Adrenal gland (tissue), 12 donors: ENCODE results near the gene ERLIN1. TPM values are rescaled to one million over a fixed set of nuclear protein-coding genes. Genes with fewer than 3 reads are reported as not detected.

Experiments
- DNase-seq, 7 donors: peaks; one replicate each; pipeline ENCODE4 v3.0.0-alpha.2; 2019 to 2020
- H3K27ac ChIP-seq, 5 donors: fragments of 200-600 bp; sonication (generic) in 4 of 5; 1 replicate in 3 of 5; 2 replicates in 2 of 5; pipeline versions ENCODE4 v1.5.1 to v1.8.0; 2016 to 2020; ENCODE audit warnings: mild to moderate bottlenecking in 1 of 5
- H3K27me3 ChIP-seq: fragments of 200-600 bp; 2 replicates; pipeline ENCODE4 v1.8.0; 2021
- H3K36me3 ChIP-seq, 2 donors: fragments of 200-600 bp; replicated peaks in 1 of 2; 1 replicate in 1 of 2; 2 replicates in 1 of 2; pipeline versions ENCODE4 v1.5.1 to v1.8.0; 2018 to 2022
- H3K4me1 ChIP-seq, 2 donors: fragments of 200-600 bp; replicated peaks in 1 of 2; 1 replicate in 1 of 2; 2 replicates in 1 of 2; pipeline versions ENCODE4 v1.5.1 to v1.8.0; 2018 to 2021
- H3K4me3 ChIP-seq, 4 donors: fragments of 200-600 bp; sonication (generic) in 3 of 4; one replicate each; pipeline ENCODE4 v1.5.1; 2016 to 2018
- H3K9me3 ChIP-seq, 3 donors: fragments of 200-600 bp; sonication (generic) in 1 of 3; replicated peaks in 1 of 3; 1 replicate in 2 of 3; 2 replicates in 1 of 3; pipeline versions ENCODE4 v1.5.1 to v1.8.0; 2016 to 2021
- POLR2A ChIP-seq, 2 donors: fragments of 450-650 bp; IDR thresholded peaks; one replicate each; pipeline ENCODE4 v1.6.1; 2017; ENCODE audit warnings: antibody characterized with exemption in 2 of 2, mild to moderate bottlenecking in 2 of 2, moderate library complexity in 1 of 2
- WGBS, 4 donors: extraction: QIAGEN DNeasy Blood & Tissue Kit in 2 of 4; methylation state at CpG; one replicate each; pipeline versions ENCODE4 v1.1.5 to v1.1.7; 2013 to 2017; 5-methylcytosine and 5-hydroxymethylcytosine counted together
- intact Hi-C, 2 donors: fragments of 100-400 bp; cut with DNase I; formaldehyde crosslinking; loops; one replicate each; pipeline versions ENCODE4 v1.14.1 to v1.15.0; 2022 to 2023
- polyA plus RNA-seq, 3 donors: library from polyadenylated mRNA; stranded (reverse); fragments of 200-250 nt in 2 of 3; fragments of 350-450 nt in 1 of 3; fragmentation: Illumina TruSeq in 1 of 3; extraction: RNeasy Lipid Tissue Mini Kit (QIAGEN cat#74804) in 1 of 3; gene quantifications; one replicate each; pipeline ENCODE4 v1.2.3, GENCODE V29; 2013 to 2014
- total RNA-seq, 9 donors: library from RNA; depleted of rRNA in 4 of 9; stranded (reverse); fragments of >200 nt in 4 of 9; fragments of 120-200 nt in 1 of 9; fragmentation: NEBNext Ultra II Directional in 1 of 9; extraction: Animal tissue kit (Norgen Biotek cat#: 25700) in 1 of 9; gene quantifications; one replicate each; pipeline versions ENCODE4 v1.1.0 to v1.2.4, GENCODE V29; 2013 to 2023
- TF ChIP-seq, protein P1 (sequence below), 6 experiments: fragments of 450-650 bp in 4 of 6; fragments of 200-600 bp in 2 of 6; sonication (generic) in 1 of 6; IDR thresholded peaks; 1 replicate in 5 of 6; 2 replicates in 1 of 6; pipeline versions ENCODE4 v1.5.1 to v1.8.0; 2016 to 2021; ENCODE audit warnings: antibody characterized with exemption in 6 of 6, mild to moderate bottlenecking in 2 of 6, moderate library complexity in 1 of 6
- donor health status: healthy with polysubstance abuse.
- donor health status: Bipolar disorder and iron deficiency.
- donor health status: DM: yes; HTN: yes; CAD: no.
- donor health status: DM: no; HTN: no; CAD: no.
- donor health status: DM: no; HTN: no; CAD: no.
- donor health status: DM: yes; HTN: yes; CAD: no.

Gene ERLIN1
- total and polyA plus RNA-seq, 12 donors, result 3.6 to 32.8 (median 19.2) TPM

DNA sequence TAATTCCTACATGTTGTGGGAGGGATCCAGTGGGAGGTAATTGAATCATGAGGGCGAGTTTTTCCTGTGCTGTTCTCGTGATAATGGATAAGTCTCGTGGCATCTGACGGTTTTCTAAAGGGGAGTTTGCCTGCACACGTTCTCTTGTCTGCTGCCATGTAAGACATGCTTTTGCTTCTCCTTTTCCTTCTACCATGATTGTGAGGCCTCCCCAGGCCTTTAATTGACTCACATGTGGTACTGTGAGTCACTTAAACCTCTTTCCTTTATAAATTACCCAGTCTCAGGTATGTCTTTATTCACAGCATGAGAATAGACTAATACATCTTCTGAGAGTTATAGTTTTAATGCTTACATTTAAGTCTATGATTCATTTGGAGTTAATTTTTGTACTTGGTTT, 81.5 kb downstream of the ERLIN1 start:
- WGBS, 4 donors, result 72 to 85% (median 83%) methylated on average over 5 of the region's 5 CpGs
- intact Hi-C loops, result no loop called here
- Histone ChIP-seq H3K27ac (no peak overlapping the region), H3K27me3 (no peaks in the 10 kb centered on the region), H3K4me3 (no peak overlapping the region), H3K4me1 (no peaks in the 10 kb centered on the region), H3K36me3 (no peaks in the 10 kb centered on the region), H3K9me3 (no peaks in the 10 kb centered on the region)
- TF ChIP-seq POLR2A (IDR thresholded peaks at IDR 0.05), result no peak
- TF ChIP-seq, protein P1, sequence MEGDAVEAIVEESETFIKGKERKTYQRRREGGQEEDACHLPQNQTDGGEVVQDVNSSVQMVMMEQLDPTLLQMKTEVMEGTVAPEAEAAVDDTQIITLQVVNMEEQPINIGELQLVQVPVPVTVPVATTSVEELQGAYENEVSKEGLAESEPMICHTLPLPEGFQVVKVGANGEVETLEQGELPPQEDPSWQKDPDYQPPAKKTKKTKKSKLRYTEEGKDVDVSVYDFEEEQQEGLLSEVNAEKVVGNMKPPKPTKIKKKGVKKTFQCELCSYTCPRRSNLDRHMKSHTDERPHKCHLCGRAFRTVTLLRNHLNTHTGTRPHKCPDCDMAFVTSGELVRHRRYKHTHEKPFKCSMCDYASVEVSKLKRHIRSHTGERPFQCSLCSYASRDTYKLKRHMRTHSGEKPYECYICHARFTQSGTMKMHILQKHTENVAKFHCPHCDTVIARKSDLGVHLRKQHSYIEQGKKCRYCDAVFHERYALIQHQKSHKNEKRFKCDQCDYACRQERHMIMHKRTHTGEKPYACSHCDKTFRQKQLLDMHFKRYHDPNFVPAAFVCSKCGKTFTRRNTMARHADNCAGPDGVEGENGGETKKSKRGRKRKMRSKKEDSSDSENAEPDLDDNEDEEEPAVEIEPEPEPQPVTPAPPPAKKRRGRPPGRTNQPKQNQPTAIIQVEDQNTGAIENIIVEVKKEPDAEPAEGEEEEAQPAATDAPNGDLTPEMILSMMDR (IDR thresholded peaks at IDR 0.05), result no peak
- no peak for DNase-seq

DNA sequence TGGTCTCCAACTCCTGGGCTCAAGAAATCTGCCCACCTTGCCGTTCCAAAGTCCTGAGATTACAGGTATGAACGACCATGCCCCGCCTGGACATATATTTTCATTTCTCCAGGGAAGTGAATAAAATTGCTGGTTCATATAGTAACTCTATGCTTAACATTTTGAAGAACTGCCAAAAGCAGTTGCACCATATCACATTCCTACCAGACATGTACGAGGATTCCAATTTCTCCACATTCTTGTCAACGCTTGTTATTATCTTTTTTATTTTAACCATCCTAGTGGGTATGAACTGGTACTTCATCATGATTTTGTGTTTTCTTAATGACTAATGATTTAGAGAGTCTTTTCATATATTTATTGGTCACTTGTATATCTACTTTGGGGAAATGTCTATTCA, 82.2 kb downstream of the ERLIN1 start:
- Histone ChIP-seq H3K4me1 (no peaks in the 10 kb centered on the region), H3K27me3 (no peaks in the 10 kb centered on the region), H3K27ac (no peak overlapping the region), H3K4me3 (no peak overlapping the region), H3K9me3 (no peaks in the 10 kb centered on the region), H3K36me3 (no peaks in the 10 kb centered on the region)
- intact Hi-C loops, result no loop called here
- DNase-seq, result no peak
- no peak for TF ChIP-seq POLR2A (IDR thresholded peaks at IDR 0.05)
- TF ChIP-seq, protein P1 (IDR thresholded peaks at IDR 0.05), result no peak
- WGBS, 4 donors, result 71 to 93% (median 76%) methylated on average over 5 of the region's 5 CpGs

DNA sequence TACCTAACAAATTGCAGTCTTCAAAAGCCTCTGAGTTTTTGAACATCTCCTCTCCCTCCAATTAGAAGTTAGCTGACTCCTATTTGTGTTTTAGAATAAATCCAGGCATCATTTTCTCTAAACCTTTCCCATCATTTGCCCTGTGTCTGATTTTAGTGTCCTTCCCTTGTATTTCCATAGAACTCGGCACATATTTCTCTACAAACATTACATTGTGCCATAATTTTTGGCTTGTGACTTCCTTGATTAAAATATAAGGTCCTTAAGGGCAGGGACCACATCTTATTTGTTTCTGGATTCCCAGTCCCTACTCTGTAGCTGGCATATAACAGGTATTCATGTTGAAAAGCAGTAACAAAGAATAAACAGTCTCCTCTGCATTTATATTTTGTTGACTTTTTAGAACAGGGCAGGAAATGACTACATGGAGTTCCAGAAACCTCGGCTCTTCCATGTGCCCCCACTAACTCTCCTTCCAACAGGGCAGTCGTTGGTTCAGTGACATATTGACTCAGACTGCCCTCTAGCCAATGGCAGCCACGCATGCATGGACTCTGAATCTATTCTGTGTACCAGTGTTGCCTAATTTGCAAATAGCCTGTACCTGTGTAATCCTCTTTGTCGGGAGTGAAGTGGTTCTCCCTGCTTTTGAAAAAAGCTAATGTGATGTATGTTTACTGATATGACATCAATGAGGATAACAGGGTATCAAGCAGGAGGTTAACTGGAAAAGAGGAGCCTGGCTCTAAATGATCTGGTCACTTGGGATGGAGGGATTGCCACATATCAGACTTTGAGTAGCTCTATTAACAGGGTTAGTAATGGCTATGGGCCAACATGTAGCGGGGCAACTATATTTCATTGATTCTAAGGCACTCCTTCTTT, 84.4 kb downstream of the ERLIN1 start:
- DNase-seq, result no peak
- no peaks in the 10 kb centered on the region for H3K27me3 ChIP-seq
- no peaks in the 10 kb centered on the region for H3K9me3 ChIP-seq
- no peak for TF ChIP-seq POLR2A (IDR thresholded peaks at IDR 0.05)
- TF ChIP-seq, protein P1 (IDR thresholded peaks at IDR 0.05), result no peak
- intact Hi-C loops, result no loop called here
- WGBS, 4 donors, result 51 to 59% (median 58%) methylated on average over 6 of the region's 6 CpGs
- no peak overlapping the region for H3K4me3 ChIP-seq
- no peaks in the 10 kb centered on the region for H3K36me3 ChIP-seq
- no peaks in the 10 kb centered on the region for H3K4me1 ChIP-seq
- no peak overlapping the region for H3K27ac ChIP-seq

DNA sequence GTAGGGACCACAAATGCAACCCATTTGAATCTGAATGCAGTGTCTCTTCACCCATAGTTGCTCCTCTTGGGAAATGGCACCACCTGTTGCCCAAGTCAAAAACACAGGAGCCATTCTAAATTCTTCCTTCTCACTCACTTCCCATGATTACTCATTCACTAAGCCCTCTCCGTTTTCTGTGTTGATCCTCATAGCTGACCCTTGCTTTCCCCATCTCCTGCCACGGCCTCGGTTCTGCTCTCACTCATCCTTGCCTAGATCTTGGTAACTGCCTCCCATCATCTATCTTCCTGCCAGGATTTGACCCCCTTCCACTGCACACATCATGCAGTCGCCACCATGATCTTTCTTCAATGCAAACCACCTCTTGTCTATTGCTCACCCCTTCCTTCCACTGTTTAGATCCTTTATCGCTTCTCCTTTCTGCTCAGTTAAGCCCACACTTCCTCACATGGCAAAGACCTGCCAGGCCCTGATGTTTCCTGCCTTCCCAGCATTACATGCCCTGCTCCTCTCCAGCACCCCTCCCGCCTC, 85.1 kb downstream of the ERLIN1 start:
- DNase-seq, result no peak
- WGBS, 4 donors, result 45 to 53% (median 49%) methylated on average over 6 of the region's 6 CpGs

More for the DNA sequence above, 85.1 kb downstream of the ERLIN1 start:
- Histone ChIP-seq H3K27me3 (no peaks in the 10 kb centered on the region), H3K9me3 (no peaks in the 10 kb centered on the region), H3K4me1 (no peaks in the 10 kb centered on the region), H3K4me3 (no peak overlapping the region), H3K27ac (no peak overlapping the region), H3K36me3 (no peaks in the 10 kb centered on the region)
- intact Hi-C loops, result no loop called here
- TF ChIP-seq, protein P1 (IDR thresholded peaks at IDR 0.05), result no peak
- TF ChIP-seq POLR2A (IDR thresholded peaks at IDR 0.05), result no peak

Other genes with a start within 250 kb of the ERLIN1 start
- 10 to 100 TPM in 8 of 9 donors, 1 to 10 TPM in 1; 8.9 to 17.9 (median 12.1) TPM for gene DNMBP, start 176.1 kb downstream of the ERLIN1 start, total RNA-seq
- gene DNMBP, start 176.1 kb downstream of the ERLIN1 start, polyA plus RNA-seq, result 10 to 100 TPM in 1 of 3 donors, 1 to 10 TPM in 2; 5.7 to 13.6 (median 9.5) TPM
- gene CPN1, start 104.2 kb downstream of the ERLIN1 start, total RNA-seq, result not detected
- not detected for gene CPN1, start 104.2 kb downstream of the ERLIN1 start, polyA plus RNA-seq
- gene CHUK, start 43.6 kb upstream of the ERLIN1 start, total RNA-seq, result 10 to 100 TPM; 11.8 to 30.9 (median 23.6) TPM
- gene CHUK, start 43.6 kb upstream of the ERLIN1 start, polyA plus RNA-seq, result 10 to 100 TPM in 1 of 3 donors, 1 to 10 TPM in 2; 6.8 to 32.5 (median 6.8) TPM
- 10 to 100 TPM; 10.9 to 24.1 (median 15.7) TPM for gene CWF19L1, start 81.6 kb upstream of the ERLIN1 start, total RNA-seq
- gene CWF19L1, start 81.6 kb upstream of the ERLIN1 start, polyA plus RNA-seq, result 10 to 100 TPM; 12.0 to 22.4 (median 13.8) TPM
- gene BLOC1S2, start 100.7 kb upstream of the ERLIN1 start, total RNA-seq, result 10 to 100 TPM; 21.1 to 79.6 (median 39.7) TPM
- gene BLOC1S2, start 100.7 kb upstream of the ERLIN1 start, polyA plus RNA-seq, result 100 to 1,000 TPM in 1 of 3 donors, 10 to 100 TPM in 2; 31.5 to 104 (median 38.1) TPM
- gene PKD2L1, start 144.2 kb upstream of the ERLIN1 start, total RNA-seq, result under 1 TPM in 1 of 9 donors, not detected in 8; 0.50 TPM
- gene PKD2L1, start 144.2 kb upstream of the ERLIN1 start, polyA plus RNA-seq, result under 1 TPM in 1 of 3 donors, not detected in 2; 0.72 TPM
- gene SCD, start 161.2 kb upstream of the ERLIN1 start, total RNA-seq, result 100 to 1,000 TPM; 105 to 734 (median 239) TPM
- 100 to 1,000 TPM in 2 of 3 donors, 10 to 100 TPM in 1; 44.2 to 979 (median 125) TPM for gene SCD, start 161.2 kb upstream of the ERLIN1 start, polyA plus RNA-seq